Smooth muscle cell (in vitro differentiated cells): ENCODE measurements around the gene ENDOV. TPM values are rescaled to one million over a fixed set of nuclear protein-coding genes. Genes with fewer than 3 reads are reported as not detected.

Experiments used
- DNase-seq: peaks from one replicate; lab custom pipeline; 2025; ENCODE audit not compliant: unreplicated experiment; lab: John Stamatoyannopoulos, UW
- H2AFZ ChIP-seq: fragments of 200-600 bp; sonication (generic); 2 replicates; pipeline ENCODE4 v1.6.0; 2016; ENCODE audit warnings: antibody characterized with exemption, low read depth, mild to moderate bottlenecking
- H3F3A ChIP-seq: fragments of 200-600 bp; sonication (generic); 2 replicates; pipeline ENCODE4 v1.6.0; 2017; ENCODE audit warnings: antibody characterized with exemption, low read depth
- H3K27ac ChIP-seq: fragments of 200-600 bp; sonication (generic); 2 replicates; pipeline ENCODE4 v1.5.1; 2016; ENCODE audit warnings: low read depth, mild to moderate bottlenecking
- H3K27me3 ChIP-seq: fragments of 200-600 bp; sonication (generic); 2 replicates; pipeline ENCODE4 v1.6.1; 2016; ENCODE audit warnings: low read depth, mild to moderate bottlenecking
- H3K36me3 ChIP-seq: fragments of 200-600 bp; sonication (generic); 2 replicates; pipeline ENCODE4 v1.5.1; 2016; ENCODE audit warnings: low read depth
- H3K4me1 ChIP-seq: fragments of 200-600 bp; sonication (generic); 2 replicates; pipeline ENCODE4 v1.5.1; 2016; ENCODE audit warnings: low read depth
- H3K4me2 ChIP-seq: fragments of 200-600 bp; sonication (generic); 2 replicates; pipeline ENCODE4 v1.6.0; 2016; ENCODE audit warnings: mild to moderate bottlenecking
- H3K4me3 ChIP-seq: fragments of 200-600 bp; sonication (generic); 2 replicates; pipeline ENCODE4 v1.5.1; 2016; ENCODE audit warnings: mild to moderate bottlenecking
- H3K79me2 ChIP-seq: fragments of 200-600 bp; sonication (generic); 2 replicates; pipeline ENCODE4 v1.6.0; 2016; ENCODE audit warnings: low read depth, mild to moderate bottlenecking
- H3K9ac ChIP-seq: fragments of 200-600 bp; sonication (generic); 2 replicates; pipeline ENCODE4 v1.6.0; 2016; ENCODE audit warnings: low read depth
- H3K9me3 ChIP-seq: fragments of 200-600 bp; sonication (generic); replicated peaks from 2 replicates; pipeline ENCODE4 v1.5.1; 2016; ENCODE audit warnings: low read depth
- H4K20me1 ChIP-seq: fragments of 200-600 bp; sonication (generic); 2 replicates; pipeline ENCODE4 v1.6.0; 2016; ENCODE audit warnings: low read depth
- CTCF ChIP-seq: fragments of 200-600 bp; sonication (generic); IDR thresholded peaks from 2 replicates; pipeline ENCODE4 v1.5.1; 2017; ENCODE audit warnings: borderline replicate concordance, mild to moderate bottlenecking, antibody characterized with exemption; ENCODE audit not compliant: insufficient read depth, poor library complexity, severe bottlenecking
- WGBS: methylation state at CpG from one replicate; pipeline ENCODE4 v1.1.7; 2016; ENCODE audit warnings: low lambda C conversion rate; 5-methylcytosine and 5-hydroxymethylcytosine counted together
- polyA plus RNA-seq: library from polyadenylated mRNA; unstranded; fragments of >200 nt; fragmentation: Nextera tagmentation; extraction: Ambion mirVana; gene quantifications from 2 replicates; pipeline ENCODE4 v1.2.1, GENCODE V29; 2016
- total RNA-seq: library from RNA; depleted of rRNA; stranded (reverse); fragments of >200 nt; gene quantifications from 2 replicates; pipeline ENCODE4 v1.2.3, GENCODE V29; 2014

The ENDOV gene
- total and polyA plus RNA-seq, 2 experiments from 2014 or later, result 31.6 to 59.7 TPM

GRCh38 chr17:80387071-80387470 lies 27.9 kb upstream of the ENDOV start:
- DNase-seq, result no peak
- 96% methylated on average over 7 of the region's 7 CpGs for WGBS

GRCh38 chr17:80388175-80388574 lies 26.8 kb upstream of the ENDOV start:
- DNase-seq, result no peak
- Histone ChIP-seq H4K20me1 (no peaks in the 10 kb centered on the region), H3K27ac (no peak overlapping the region), H3K9me3 (no peaks in the 10 kb centered on the region), H3F3A (no peaks in the 10 kb centered on the region), H2AFZ (no peak overlapping the region), H3K36me3 (peaks cover 4% of the 10 kb centered on the region), H3K4me1 (no peaks in the 10 kb centered on the region), H3K79me2 (no peaks in the 10 kb centered on the region), H3K9ac (no peak overlapping the region), H3K4me3 (no peak overlapping the region), H3K27me3 (no peaks in the 10 kb centered on the region), H3K4me2 (no peak overlapping the region)
- 94% methylated on average over 15 of the region's 15 CpGs for WGBS
- TF ChIP-seq CTCF, result no peak

More at GRCh38 chr17:80387071-80387470, 27.9 kb upstream of the ENDOV start:
- Histone ChIP-seq H3K4me1 (no peaks in the 10 kb centered on the region), H3K9me3 (no peaks in the 10 kb centered on the region), H3F3A (no peaks in the 10 kb centered on the region), H3K27ac (no peak overlapping the region), H3K79me2 (no peaks in the 10 kb centered on the region), H3K27me3 (no peaks in the 10 kb centered on the region), H2AFZ (no peak overlapping the region), H3K4me2 (no peak overlapping the region), H4K20me1 (no peaks in the 10 kb centered on the region), H3K4me3 (no peak overlapping the region), H3K36me3 (peaks cover 2% of the 10 kb centered on the region), H3K9ac (no peak overlapping the region)
- TF ChIP-seq CTCF, result no peak

- no peak overlapping the region for H3K27ac ChIP-seq
- no peaks in the 10 kb centered on the region for H4K20me1 ChIP-seq
- H3K79me2 ChIP-seq, result no peaks in the 10 kb centered on the region
- H3K9ac ChIP-seq, result no peak overlapping the region
- no peaks in the 10 kb centered on the region for H3K9me3 ChIP-seq
- no peak overlapping the region for H2AFZ ChIP-seq
- no peaks in the 10 kb centered on the region for H3K4me1 ChIP-seq
- no peak overlapping the region for H3K4me2 ChIP-seq
- peaks cover 4% of the 10 kb centered on the region for H3K36me3 ChIP-seq
- WGBS, result 97% methylated on average over 10 of the region's 10 CpGs
- no peaks in the 10 kb centered on the region for H3F3A ChIP-seq
- no peaks in the 10 kb centered on the region for H3K27me3 ChIP-seq
- TF ChIP-seq CTCF, result no peak
- DNase-seq, result no peak
- H3K4me3 ChIP-seq, result no peak overlapping the region
Observed at GRCh38 chr17:80388601-80389000, 26.4 kb upstream of the ENDOV start.
